ENCODE data around the gene CREB5. TPM values are rescaled to one million over a fixed set of nuclear protein-coding genes. Genes with fewer than 3 reads are reported as not detected.

The CREB5 gene
- total and polyA plus RNA-seq, 7 donors: 0.86 to 33.8 (median 16.6) TPM

DNA sequence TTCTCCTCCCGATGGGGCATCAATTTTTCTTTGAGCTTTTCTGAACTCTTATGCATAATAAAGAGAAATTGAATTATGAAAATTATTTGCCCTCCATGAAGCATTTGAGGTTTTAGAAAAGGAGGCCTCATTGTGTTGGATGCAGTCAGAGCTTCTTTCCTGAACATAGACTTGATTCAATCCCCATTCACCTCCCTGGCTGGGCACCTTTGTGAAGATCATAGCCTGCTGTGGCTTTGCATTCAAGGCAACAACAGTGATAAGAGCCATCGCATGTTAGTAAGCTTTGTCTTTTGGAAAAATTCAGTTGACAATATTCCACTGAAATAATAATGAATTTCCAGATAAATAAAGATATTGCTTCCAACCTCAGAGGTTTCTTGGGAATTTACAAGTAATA lies 458.8 kb downstream of the CREB5 start:
- Histone ChIP-seq H3K27ac (no peak overlapping the region), H3K36me3 (ENCODE audit: insufficient read depth in 1 of 2, low read depth in 1 of 2) (no peaks in the 10 kb centered on the region), H3K4me3 (no peak overlapping the region), H3K4me1 (no peaks in the 10 kb centered on the region), H3K9me3 (no peaks in the 10 kb centered on the region), H3K27me3 (ENCODE audit: insufficient read depth in 3 of 3, low read length in 2 of 3) (no peaks in the 10 kb centered on the region)
- TF ChIP-seq, protein P1, sequence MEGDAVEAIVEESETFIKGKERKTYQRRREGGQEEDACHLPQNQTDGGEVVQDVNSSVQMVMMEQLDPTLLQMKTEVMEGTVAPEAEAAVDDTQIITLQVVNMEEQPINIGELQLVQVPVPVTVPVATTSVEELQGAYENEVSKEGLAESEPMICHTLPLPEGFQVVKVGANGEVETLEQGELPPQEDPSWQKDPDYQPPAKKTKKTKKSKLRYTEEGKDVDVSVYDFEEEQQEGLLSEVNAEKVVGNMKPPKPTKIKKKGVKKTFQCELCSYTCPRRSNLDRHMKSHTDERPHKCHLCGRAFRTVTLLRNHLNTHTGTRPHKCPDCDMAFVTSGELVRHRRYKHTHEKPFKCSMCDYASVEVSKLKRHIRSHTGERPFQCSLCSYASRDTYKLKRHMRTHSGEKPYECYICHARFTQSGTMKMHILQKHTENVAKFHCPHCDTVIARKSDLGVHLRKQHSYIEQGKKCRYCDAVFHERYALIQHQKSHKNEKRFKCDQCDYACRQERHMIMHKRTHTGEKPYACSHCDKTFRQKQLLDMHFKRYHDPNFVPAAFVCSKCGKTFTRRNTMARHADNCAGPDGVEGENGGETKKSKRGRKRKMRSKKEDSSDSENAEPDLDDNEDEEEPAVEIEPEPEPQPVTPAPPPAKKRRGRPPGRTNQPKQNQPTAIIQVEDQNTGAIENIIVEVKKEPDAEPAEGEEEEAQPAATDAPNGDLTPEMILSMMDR (IDR thresholded peaks at IDR 0.05): no peak
- intact Hi-C loops (cut with DNase I): no loop called here
- WGBS, 3 donors: 93 to 98% (median 97%) methylated on average over 2 of the region's 2 CpGs
- ATAC-seq (no peak), DNase-seq (no peak)

DNA sequence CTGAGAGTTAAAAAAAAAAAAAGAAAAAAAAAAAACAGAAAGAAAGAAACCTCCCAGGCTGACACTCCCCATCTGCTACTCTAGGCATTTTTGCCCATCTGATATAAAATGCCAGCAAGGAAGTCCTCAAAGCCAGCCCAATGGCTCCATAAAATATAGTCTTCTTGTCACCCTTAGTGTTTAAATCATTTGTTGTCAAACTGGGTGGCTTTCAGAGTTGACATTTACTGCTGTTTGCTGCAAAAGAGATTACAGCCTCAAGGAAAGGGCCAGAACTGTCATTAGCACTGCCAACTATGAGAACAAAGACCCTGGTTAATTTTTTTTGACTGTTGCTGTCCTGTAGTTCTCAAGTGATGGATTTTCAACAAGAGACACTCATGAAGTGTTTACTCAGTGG lies 459.3 kb downstream of the CREB5 start:
- H3K36me3 ChIP-seq (ENCODE audit: insufficient read depth in 1 of 2, low read depth in 1 of 2): no peaks in the 10 kb centered on the region
- no peaks in the 10 kb centered on the region for H3K4me1 ChIP-seq
- no peak overlapping the region for H3K4me3 ChIP-seq
- no peaks in the 10 kb centered on the region for H3K27me3 ChIP-seq (ENCODE audit: insufficient read depth in 3 of 3, low read length in 2 of 3)
- intact Hi-C loops (cut with DNase I): no loop called here
- no peaks in the 10 kb centered on the region for H3K9me3 ChIP-seq
- TF ChIP-seq, protein P1 (IDR thresholded peaks at IDR 0.05): no peak
- H3K27ac ChIP-seq: no peak overlapping the region
- no peak for ATAC-seq
- no peak for DNase-seq

DNA sequence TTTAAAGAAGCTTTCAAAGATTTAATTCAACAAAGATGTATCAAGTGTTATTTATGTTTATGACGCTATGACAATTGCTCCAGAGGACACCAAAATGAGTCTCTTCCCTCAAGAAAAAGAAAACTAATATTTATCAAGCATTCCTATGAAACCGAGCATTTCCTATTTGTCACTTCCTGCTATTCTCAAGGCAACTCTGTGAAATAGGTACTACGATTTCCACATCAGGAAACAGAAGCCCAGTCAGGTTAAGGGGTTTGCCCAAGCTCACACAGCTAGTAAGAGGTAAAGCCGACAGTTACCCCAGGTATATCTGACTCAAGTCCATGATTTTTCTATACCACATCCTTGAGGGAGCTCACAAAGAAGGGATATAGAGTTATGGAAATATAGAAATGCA lies 459.9 kb downstream of the CREB5 start:
- intact Hi-C loops (cut with DNase I): no loop called here
- Histone ChIP-seq H3K9me3 (no peaks in the 10 kb centered on the region), H3K27ac (no peak overlapping the region), H3K4me3 (no peak overlapping the region), H3K36me3 (ENCODE audit: insufficient read depth in 1 of 2, low read depth in 1 of 2) (no peaks in the 10 kb centered on the region), H3K4me1 (no peaks in the 10 kb centered on the region), H3K27me3 (ENCODE audit: insufficient read depth in 3 of 3, low read length in 2 of 3) (no peaks in the 10 kb centered on the region)
- 76 to 83% (median 81%) methylated on average over 4 of the region's 4 CpGs for WGBS, 3 donors
- no peak for DNase-seq
- ATAC-seq: no peak
- TF ChIP-seq, protein P1 (IDR thresholded peaks at IDR 0.05): no peak

DNA sequence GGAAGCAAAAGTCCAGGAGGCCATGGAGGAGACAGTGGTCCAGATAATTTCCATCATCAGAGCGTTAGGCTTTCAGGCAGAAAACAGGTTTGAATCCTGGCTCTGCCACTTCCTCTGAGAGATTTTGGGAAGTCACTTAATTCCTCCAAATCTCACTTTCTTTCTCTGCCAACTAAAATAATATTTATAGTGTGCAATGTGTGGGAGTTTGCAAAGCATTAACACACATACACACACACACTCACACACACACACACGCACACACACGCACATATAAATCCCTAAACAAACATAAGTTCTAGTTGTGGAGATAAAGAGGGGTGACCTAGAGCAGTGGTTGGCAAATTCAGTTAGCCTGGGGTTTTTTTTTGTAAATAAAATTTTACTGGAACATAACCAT lies 461.0 kb downstream of the CREB5 start:
- no peak for ATAC-seq
- H3K4me1 ChIP-seq: no peaks in the 10 kb centered on the region
- intact Hi-C loops (cut with DNase I): no loop called here
- H3K9me3 ChIP-seq: no peaks in the 10 kb centered on the region
- no peaks in the 10 kb centered on the region for H3K36me3 ChIP-seq (ENCODE audit: insufficient read depth in 1 of 2, low read depth in 1 of 2)
- no peaks in the 10 kb centered on the region for H3K27me3 ChIP-seq (ENCODE audit: insufficient read depth in 3 of 3, low read length in 2 of 3)
- H3K4me3 ChIP-seq: no peak overlapping the region
- WGBS, 3 donors: 68 to 69% (median 69%) methylated on average over 3 of the region's 3 CpGs
- no peak for DNase-seq
- H3K27ac ChIP-seq: no peak overlapping the region
- TF ChIP-seq, protein P1 (IDR thresholded peaks at IDR 0.05): no peak

DNA sequence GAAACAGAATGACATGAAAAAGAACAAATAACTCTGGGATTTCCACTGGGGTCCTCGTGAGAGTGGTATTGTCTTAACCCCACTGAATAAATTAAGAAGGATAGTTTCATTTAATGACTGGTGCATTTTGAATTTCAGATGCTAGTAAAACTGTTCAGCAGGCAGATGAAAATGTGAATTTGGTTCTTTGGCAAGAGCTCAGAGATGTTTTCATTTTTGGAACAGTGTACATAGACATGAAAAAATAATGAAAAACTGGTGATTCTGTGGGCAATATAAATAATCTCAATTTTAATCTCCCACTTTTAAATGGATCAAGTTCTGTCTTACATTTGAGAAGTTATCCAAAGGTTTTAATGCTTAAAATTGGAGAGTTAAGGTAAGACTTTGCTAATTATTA lies 461.7 kb downstream of the CREB5 start:
- H3K9me3 ChIP-seq: no peaks in the 10 kb centered on the region
- H3K27me3 ChIP-seq (ENCODE audit: insufficient read depth in 3 of 3, low read length in 2 of 3): no peaks in the 10 kb centered on the region
- intact Hi-C loops (cut with DNase I): no loop called here
- H3K27ac ChIP-seq: no peak overlapping the region
- no peaks in the 10 kb centered on the region for H3K36me3 ChIP-seq (ENCODE audit: insufficient read depth in 1 of 2, low read depth in 1 of 2)
- DNase-seq: no peak
- H3K4me3 ChIP-seq: no peak overlapping the region
- 23 to 38% (median 35%) methylated on average over 1 of the region's 1 CpG for WGBS, 3 donors
- TF ChIP-seq, protein P1 (IDR thresholded peaks at IDR 0.05): no peak
- no peaks in the 10 kb centered on the region for H3K4me1 ChIP-seq
- ATAC-seq: no peak

Data from psoas muscle (tissue), 8 donors.